GM18499 (cell line): Measurements from ENCODE around the gene CIAO1.
A peak's percentile ranks its signal among the peaks of the same experiment; 100 is the strongest.
"Not testable (repeated sequence)": the region's sequence is repeated elsewhere in the genome, so short reads cannot be mapped to it uniquely, and the experiment has no call there.

ENCODE experiments used
- ATAC-seq: cut with Tn5 transposase; IDR thresholded peaks from one replicate; pipeline ENCODE4 v1.9.1; 2021; ENCODE audit warnings: moderate number of reproducible peaks; ENCODE audit not compliant: insufficient read depth, unreplicated experiment

Gene CIAO1

GRCh38 chr2:96265840-96266679, at the start of gene CIAO1, which contains the start of gene TMEM127:
Gene CIAO1 (plus strand): TSS chr2:96266225. CDS start chr2:96266351, 126 bp downstream.
Gene TMEM127 (minus strand): TSS chr2:96265997. CDS start chr2:96265381, 616 bp downstream.
- ATAC-seq, result peak; percentile 79

GRCh38 chr2:96218508-96219131, 47.4 kb upstream of the CIAO1 start:
- ATAC-seq, result no peak

- ATAC-seq, result not testable (repeated sequence)
Measured at GRCh38 chr2:96219959-96220358, 46.1 kb upstream of the CIAO1 start.

- ATAC-seq, result not testable (repeated sequence)
Measured at GRCh38 chr2:96221106-96221505, 44.9 kb upstream of the CIAO1 start.

GRCh38 chr2:96225016-96225533, 41.0 kb upstream of the CIAO1 start:
- peak; percentile 60 for ATAC-seq

GRCh38 chr2:96231316-96231715, 34.7 kb upstream of the CIAO1 start:
- ATAC-seq, result no peak

GRCh38 chr2:96233436-96233835, 32.6 kb upstream of the CIAO1 start:
- no peak for ATAC-seq

- peak; percentile 80 for ATAC-seq
Measured at GRCh38 chr2:96233880-96234316, 32.1 kb upstream of the CIAO1 start.

- ATAC-seq, result no peak
Measured at GRCh38 chr2:96236882-96237281, 29.1 kb upstream of the CIAO1 start.

GRCh38 chr2:96238266-96238665, 27.8 kb upstream of the CIAO1 start:
- ATAC-seq, result no peak

GRCh38 chr2:96239091-96239490, 26.9 kb upstream of the CIAO1 start:
- ATAC-seq, result no peak

GRCh38 chr2:96239745-96240264, 26.2 kb upstream of the CIAO1 start:
- no peak for ATAC-seq

- ATAC-seq, result no peak
Measured at GRCh38 chr2:96240341-96241038, 25.5 kb upstream of the CIAO1 start.

- ATAC-seq, result no peak
Measured at GRCh38 chr2:96241227-96241626, 24.8 kb upstream of the CIAO1 start.

- ATAC-seq, result peak; percentile 62
Measured at GRCh38 chr2:96241900-96242611, 24.0 kb upstream of the CIAO1 start.

GRCh38 chr2:96243843-96244242, 22.2 kb upstream of the CIAO1 start:
- no peak for ATAC-seq

- no peak for ATAC-seq
Measured at GRCh38 chr2:96245609-96246390, 20.2 kb upstream of the CIAO1 start.

GRCh38 chr2:96247009-96247408, 19.0 kb upstream of the CIAO1 start:
- no peak for ATAC-seq

GRCh38 chr2:96247896-96248295, 18.1 kb upstream of the CIAO1 start:
- no peak for ATAC-seq
